SHP77 (cell line): ENCODE results near the gene ARHGAP15.
"Not testable (repeated sequence)": the region's sequence is repeated elsewhere in the genome, so short reads cannot be mapped to it uniquely, and the experiment has no call there.

ENCODE experiments used
- DNase-seq, 2 experiments: peaks; one replicate each; lab custom pipeline; 2025; lab: John Stamatoyannopoulos, UW

The ARHGAP15 gene

GRCh38 chr2:143529118-143529720, 400.0 kb downstream of the ARHGAP15 start:
- DNase-seq = no peak

DNA sequence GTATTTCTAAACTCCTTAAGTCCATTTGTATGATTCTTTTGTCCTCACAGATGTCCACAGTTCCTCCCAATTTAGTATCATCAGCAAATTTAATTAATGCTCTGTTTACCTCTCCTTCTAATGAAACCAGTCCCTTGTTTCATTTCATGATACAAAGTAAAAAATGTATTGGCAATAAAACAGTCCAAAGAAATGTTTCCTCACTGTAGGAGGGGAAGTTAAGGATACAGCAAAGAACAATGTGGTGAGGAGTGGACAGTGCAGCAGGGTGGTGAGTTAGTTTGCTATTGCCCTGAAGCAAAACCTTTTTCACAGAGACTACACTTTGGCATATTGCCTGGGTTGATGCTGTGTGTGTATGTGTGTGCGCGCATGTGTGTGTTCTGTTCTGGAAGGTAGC, 401.5 kb downstream of the ARHGAP15 start:
- DNase-seq = no peak

DNA sequence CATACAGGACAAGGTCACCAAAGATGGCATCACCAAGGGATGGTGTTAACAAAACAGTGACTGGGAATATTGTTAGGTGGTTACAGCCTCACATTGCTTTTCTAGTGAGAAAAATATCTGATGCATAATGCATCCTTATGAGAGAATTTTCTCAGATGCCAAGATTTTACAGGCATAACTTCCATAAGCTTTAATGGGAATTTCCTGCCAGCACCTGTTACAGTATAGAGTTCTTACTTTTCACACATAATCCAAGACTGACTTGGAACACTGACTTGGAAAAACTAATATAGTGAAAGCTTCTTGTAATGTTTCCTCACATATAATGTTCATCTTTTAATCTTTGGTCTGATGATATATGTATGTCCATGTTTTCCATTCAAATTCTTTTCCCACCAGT, 402.8 kb downstream of the ARHGAP15 start:
- DNase-seq = no peak

- DNase-seq = no peak
Measured at GRCh38 chr2:143533846-143534245, 404.6 kb downstream of the ARHGAP15 start.

- DNase-seq = no peak
Measured at GRCh38 chr2:143535802-143536201, 406.6 kb downstream of the ARHGAP15 start.

- not testable (repeated sequence) for DNase-seq
Measured at GRCh38 chr2:143541899-143542298, 412.7 kb downstream of the ARHGAP15 start.

GRCh38 chr2:143545059-143545948, 416.1 kb downstream of the ARHGAP15 start:
- no peak for DNase-seq

GRCh38 chr2:143545949-143546255, 416.7 kb downstream of the ARHGAP15 start:
- DNase-seq = no peak

DNA sequence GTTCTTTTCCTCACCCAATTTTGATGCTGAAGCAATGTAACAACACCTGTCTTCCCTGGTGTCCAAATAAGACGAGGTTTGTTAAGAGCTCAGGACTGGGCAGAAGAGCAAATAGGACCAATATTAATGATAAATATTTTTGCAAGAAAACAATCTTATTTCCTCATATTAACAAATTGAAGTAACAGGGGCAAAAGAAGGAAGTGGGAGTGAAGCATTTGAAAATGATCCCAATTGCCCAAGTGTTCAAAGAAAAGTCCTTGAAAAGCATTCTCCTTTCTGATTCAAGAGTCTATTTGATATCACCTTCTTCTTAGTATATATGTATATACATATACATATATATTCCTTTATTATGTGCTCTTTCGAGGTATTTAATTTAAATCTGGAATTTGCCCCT, 418.8 kb downstream of the ARHGAP15 start:
- DNase-seq = no peak

DNA sequence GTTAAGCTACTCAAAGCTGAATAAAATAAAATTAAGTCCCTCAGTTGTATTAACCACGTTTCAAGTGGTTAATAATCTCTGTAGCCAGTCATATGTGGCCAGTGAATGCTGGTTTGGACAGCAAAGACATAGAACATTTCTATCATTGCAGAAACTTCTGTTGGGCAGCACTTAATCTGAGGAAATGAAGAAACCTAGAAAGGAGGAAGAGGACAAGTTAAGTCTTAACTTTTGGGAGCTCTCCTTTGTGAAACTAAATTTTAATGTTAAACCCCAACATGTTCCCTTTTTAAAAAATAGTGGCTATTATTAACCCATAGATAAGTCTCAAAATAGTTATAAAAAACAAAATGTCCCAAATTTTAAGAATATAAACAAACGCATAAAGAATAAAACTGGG, 421.3 kb downstream of the ARHGAP15 start:
- DNase-seq = no peak

- no peak for DNase-seq
Measured at GRCh38 chr2:143551971-143552650, 422.9 kb downstream of the ARHGAP15 start.

DNA sequence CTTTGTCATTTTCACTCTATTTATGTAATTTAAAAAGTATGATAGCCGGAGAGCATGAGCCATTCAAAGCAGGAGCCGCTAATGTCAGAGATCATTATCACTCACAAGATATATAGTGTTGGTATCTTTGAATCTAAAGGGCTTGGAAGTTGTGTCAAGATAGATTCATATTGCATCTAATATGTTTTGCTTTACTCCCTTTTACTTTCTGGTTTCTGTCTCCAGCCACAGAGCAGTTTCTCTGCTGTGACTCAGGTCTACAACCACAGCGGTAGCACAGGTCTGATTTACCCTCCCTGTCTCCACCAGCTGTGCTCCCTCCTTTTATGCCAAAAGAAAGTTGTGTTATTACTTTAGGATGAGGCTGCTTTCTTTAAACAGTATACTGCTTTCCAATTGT, 424.0 kb downstream of the ARHGAP15 start:
- no peak for DNase-seq

- DNase-seq = no peak
Measured at GRCh38 chr2:143558665-143559064, 429.4 kb downstream of the ARHGAP15 start.

DNA sequence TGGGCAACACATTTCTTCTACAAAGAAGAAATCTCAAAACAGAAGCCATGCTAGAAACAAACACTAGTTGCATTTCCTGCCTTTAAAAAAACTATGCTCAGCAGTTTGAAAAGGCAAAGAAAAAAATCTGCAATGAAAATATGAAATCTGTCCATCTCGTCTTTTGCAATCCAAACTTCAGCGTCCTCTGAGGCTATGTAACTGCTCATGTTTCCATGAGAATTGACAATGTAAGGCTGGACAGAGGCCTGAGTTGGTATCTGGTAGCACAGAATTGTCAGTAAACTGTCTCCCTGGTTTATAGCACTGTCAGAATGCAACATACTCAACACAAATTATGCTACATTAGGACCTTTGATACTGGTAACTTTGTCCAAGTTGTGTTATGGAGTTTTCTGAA, 429.9 kb downstream of the ARHGAP15 start:
- no peak for DNase-seq

DNA sequence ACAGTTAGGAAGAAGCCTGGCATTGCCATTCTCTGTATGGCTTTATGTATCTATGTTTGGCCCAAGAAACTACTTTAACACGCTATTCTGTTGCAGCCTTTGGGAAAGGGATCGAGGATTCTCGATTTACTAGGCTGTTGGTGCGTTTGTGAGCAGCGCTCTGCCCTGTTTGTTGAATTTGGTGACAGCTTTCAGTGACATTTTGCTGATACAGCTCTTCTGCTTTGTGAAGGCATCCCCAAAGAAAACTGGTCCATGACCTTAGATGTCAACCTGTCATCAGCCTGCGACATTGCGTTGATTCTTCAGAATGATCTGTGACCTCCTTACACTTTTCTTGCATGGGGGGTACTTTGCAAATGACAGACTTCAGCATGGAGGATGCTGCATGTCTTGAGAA, 431.5 kb downstream of the ARHGAP15 start:
- DNase-seq = no peak

DNA sequence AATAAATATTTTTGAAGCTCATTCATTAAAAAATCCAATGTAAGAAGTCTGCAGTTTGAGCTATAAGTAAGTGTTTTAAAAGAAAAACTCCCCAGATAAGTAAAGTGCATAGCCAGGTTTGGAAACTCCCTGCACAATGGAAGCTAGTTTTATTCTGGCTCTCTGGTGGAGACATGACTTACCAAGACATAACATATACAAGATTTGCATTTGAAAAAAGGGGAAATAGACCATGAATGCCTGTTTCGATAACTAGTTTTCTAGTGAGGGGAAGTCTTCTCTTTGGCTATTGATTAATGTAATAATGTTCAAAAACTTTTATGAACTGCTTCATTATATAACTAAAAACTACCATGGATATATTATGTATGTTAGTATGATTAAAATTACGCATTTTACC, 435.2 kb downstream of the ARHGAP15 start:
- DNase-seq = no peak

- no peak for DNase-seq
Measured at GRCh38 chr2:143571747-143572146, 442.5 kb downstream of the ARHGAP15 start.

GRCh38 chr2:143572421-143572820, 443.2 kb downstream of the ARHGAP15 start:
- DNase-seq = no peak

DNA sequence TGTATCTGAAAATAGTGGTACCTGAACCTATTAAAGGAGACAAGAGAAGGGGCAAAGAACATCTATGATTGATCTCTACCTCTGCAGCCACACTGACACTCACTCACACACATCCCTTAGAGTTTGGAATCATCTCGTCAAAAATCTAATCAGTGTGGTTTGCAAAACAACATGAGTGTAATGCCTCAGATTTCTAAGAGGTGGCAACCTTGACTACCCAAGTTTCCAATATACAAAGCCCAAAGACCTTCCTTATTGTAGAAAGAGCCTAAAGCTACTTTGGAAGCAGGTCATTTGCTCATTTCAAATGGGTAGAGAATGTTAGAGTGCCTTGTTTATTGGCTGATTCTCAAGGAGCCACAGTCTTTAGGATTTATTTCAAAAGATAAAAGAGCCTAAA, 444.9 kb downstream of the ARHGAP15 start:
- no peak for DNase-seq

GRCh38 chr2:143575340-143575739, 446.1 kb downstream of the ARHGAP15 start:
- no peak for DNase-seq

DNA sequence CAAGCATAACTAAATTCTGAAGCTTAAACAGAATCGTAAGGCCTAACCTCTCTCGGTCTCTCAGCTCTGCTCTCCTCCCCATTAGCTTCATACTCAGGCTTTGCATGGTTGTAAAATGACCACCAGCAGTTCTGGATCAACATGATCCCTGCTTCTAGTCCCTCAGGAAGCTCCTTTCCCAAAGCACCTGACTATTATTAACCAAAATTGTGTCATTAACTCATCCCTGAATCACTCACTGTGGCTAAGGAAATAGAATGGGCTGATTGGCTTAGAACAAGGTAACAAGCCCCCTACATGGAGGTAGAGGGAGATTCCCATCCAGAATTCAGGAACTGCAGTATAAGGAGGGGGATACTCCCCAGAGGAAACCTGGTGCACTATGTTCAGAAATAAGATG, 448.3 kb downstream of the ARHGAP15 start:
- no peak for DNase-seq

- no peak for DNase-seq
Measured at GRCh38 chr2:143579456-143579855, 450.2 kb downstream of the ARHGAP15 start.

DNA sequence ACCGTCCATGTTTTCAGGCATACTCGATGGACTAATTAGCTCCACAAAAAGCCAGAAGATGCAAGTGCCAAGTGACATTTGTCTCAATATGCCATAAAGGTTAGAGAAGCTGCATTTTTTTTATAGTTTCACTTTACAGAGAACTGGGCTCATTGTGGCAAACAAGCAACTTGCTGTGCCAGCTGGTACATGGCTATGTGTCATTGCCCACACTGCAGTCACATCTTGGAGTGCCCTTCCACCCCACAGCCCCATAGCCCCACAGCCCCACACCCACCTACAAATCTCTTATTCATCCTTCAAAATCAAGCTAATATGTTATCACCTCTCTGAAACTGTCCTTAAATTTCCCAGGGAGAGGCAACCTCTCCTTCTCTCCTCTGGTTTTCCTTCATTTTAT, 451.9 kb downstream of the ARHGAP15 start:
- DNase-seq = no peak
